ENCODE results near the gene KIAA0753. TPM values are rescaled to one million over a fixed set of nuclear protein-coding genes. Genes with fewer than 3 reads are reported as not detected.

KIAA0753 gene
- total RNA-seq, 1 donor from 2014 or later: 42.1 TPM

DNA sequence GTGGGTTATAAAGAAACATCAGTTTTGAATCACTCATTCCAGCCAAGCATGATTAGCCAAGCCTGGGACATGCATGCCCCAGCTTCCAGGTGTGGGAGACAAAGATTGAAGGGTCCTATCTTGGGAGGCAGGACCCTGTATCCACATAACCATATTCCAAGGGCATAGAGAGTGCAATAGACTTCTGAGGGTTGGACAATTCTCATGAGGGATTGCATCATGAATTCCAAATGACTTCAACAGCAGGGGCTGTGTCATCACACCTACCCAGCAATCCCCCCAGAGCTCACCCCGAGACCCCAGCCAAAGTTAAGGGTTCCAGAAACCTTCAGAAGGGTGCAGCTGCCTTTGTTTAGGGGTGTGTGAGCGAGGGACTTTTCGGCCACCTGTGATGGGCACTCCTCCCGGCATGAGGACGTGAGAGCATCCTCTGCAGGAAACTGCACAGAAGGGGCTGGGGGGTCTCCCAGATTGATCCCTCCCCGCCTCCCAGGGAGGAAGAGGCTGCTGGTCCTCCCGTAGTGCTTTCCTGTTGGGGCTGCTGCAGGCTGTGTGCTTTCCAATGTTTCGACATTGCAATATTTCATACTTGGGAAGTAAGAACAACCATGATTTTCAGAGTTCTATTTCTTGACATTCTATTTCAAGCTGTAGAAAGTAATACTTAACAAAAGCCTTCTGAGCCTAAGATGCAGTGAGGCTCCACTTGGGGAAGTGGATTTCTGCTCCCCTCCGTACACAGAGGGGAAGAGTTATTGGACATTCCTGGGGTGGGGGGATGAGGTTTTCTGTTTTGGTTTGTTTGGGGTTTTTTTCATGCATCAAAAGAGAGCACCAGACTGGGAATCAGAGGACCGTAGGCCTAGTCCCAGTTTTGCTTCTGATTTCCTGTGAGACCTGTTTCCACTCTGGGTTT lies 70.9 kb downstream of the KIAA0753 start:
- no peak for DNase-seq (ENCODE audit: low spot score)

DNA sequence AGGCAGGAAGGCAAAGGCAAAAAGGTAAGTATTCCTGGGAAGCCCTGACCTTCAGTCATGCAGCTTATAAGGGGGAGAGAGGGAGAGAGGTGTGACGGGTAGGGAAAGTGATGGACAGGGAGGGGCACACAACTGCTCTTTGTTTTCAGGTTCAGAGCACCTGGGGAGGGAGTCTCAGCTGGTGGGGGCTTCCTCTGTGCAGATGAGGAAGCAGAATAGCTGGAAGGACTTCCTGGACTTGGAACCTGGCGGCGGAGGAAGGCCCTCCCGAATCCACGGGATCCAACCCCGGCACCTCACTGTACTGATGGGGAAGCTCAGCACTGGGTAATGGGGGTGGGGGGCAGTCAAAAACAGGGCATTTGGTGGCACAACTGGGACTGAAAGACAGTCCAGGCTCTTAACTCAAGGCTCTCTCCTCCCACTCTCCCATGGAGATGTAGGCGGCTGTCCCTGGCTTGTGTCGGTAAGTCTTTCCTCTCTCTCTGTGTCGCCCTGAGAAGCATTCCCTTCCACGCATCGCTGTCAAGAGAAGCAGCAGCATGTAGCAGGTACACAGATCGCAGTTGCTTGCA lies 72.2 kb downstream of the KIAA0753 start:
- no peak for DNase-seq (ENCODE audit: low spot score)

DNA sequence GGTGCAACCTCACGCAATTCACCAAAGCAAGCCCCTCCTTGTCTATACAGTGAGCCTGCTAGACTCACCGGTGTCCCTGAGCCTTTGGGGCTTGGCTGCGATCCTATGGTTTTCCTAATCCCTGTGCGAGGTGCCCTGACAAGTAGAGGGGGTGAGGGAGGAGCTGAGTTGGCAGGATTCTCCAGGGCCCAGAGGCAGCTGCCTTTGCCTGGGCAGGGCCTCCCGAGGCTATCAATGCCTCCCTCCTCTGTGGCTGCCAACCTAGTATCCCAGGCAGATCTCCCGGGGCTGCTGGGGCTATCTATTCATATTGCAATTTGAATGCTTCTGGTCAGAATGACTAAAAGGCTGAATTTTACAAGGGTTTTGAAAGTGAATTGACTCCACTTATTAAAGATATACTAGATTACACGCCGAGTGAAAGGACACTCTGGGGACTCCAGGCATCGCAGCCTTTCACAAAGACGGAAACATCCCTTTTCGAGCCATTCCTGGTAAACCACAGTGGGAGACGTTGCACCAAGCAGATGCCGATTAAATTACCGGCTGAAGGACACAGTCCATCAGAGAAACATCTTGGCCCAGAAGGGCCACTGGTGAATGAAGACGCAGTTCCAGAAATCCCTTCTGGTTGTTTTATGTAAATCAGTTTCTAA lies 72.9 kb downstream of the KIAA0753 start:
- no peak for DNase-seq (ENCODE audit: low spot score)

DNA sequence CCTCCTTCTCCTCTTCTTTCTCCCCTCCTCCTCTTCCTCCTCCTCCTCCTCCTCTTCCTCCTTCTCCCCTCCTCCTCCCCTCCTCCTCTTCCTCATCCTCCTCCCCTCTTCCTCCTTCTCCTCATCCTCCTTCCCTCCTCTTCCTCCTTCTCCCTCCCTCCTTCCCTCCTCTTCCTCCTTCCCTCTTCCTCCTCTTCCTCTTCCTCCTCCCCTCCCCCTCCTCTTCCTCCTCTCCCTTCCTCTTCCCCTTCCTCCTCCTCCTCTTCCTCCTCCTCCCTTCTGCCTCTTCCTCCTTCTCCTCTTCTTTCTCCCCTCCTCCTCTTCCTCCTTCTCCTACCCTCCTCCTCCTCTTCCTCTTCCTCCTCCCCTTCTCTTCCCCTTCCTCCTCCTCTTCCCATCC lies 79.1 kb downstream of the KIAA0753 start:
- no peak for DNase-seq (ENCODE audit: low spot score)

DNA sequence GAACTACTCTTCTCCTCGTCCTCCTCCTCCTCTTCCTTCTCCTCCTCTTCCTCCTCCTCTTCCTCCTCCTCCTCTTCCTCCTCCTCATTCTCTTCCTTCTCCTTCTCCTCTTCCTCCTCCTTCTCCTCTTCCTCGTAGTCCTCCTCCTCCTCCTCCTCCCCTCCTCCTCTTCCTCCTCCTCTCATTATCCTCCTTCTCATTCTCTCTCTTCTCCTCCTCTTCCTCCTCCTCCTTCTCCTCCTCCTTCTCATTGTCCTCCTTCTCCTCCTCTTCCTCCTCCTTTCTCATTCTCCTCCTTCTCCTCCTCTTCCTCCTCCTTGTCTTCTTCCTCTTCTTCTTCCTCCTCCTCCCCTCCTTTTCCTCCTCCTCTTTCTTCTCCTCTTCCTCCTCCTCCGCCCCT lies 80.0 kb downstream of the KIAA0753 start:
- DNase-seq (ENCODE audit: low spot score): no peak

DNA sequence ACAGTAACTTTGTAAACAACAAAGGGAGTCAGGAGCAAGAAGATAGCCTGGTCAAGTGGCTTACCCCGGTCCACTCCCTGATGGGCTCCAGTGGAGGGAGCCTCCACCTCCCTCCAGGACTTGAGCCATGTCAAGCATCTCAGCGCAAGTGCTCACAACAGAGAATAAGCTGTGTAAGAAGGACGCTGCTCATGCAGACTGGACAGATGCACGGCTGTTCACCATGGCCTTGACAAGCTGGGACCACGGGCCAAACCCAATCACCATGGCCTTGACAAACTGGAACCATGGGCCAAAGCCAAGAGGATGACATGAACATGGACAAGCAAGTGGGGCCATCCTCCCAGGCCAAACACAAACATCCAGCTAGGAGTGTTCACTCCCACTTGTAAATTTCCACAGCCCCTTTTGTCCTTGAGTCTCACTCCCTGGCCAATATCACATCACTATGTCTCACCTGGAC lies 80.7 kb downstream of the KIAA0753 start:
- DNase-seq (ENCODE audit: low spot score): no peak

DNA sequence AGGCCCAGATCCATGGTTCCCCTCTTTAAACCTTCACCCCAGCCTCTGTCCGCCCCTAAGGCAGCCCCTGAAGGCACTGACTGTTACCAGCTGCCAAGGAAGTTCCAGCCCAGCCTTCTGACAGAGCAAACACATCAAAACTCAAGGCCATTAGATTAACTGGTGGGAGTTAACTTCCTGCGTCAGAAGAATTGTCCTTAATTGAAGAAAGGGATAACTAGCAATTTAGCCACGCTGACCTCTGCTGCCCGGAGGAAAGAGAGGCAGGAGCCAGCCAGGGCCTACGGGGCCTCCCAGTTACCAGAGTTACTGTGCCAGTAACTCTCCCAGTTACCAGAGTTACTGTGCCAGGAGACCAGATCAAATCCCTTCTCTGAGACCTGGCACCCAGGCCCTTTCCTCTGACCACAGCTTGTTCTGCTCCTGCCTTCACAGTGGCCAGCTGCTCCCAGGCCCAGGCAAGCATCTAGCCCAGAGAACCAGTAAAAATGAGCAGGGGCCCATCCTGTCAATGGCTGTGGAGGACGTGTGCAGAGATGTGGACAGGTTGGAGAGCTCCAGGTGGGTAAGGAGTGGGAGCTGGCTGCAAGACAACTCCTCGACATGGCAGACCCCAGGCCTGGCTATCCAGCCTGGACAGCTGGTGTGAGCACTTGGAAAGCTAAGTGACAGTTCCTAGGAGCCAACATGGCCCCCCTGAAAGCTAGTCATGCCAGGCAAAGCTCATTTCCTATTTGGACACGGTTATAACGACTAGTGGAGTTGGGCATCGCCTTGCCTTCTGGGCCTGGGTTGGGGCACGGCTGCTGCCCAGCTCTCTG lies 81.4 kb downstream of the KIAA0753 start:
- DNase-seq (ENCODE audit: low spot score): no peak

DNA sequence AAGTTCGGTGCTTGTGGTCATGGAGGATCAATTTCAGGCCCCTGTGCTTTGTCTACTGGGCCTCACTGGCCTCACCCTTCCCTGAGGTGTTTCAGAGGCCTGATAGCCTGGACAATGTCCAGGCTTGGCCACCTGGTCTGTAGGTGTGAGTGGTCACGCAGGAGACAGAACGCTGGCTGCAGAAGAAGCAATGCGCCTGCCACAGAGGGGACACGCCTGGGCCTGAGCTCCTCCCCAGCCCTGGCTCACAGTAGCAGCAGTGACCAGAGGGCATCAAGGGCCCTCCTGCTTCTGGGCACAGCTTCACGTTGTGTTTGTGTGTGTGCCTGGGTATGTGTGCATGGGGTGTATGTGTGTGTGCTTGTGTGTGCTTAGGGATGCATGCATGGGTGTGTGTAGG lies 82.2 kb downstream of the KIAA0753 start:
- DNase-seq (ENCODE audit: low spot score): no peak

DNA sequence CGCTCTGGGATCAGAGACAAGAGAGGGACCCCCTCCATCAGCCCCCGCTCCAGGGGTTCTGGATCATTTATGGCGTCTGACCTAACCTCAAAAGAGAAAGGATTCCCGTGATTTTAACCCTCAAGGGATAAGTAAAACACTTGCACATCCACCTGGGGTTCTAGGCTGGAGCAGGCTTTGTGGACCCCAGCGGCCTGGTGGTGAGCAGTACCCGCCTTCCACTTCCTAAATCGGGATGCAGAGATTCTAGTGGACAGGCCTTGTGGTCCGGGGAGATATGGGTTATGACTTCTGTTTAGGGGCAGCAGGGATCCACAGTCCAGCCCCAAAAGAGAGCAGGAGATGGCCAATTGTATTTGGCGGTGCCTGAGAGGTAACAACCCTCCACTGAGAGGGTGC lies 83.5 kb downstream of the KIAA0753 start:
- no peak for DNase-seq (ENCODE audit: low spot score)

DNA sequence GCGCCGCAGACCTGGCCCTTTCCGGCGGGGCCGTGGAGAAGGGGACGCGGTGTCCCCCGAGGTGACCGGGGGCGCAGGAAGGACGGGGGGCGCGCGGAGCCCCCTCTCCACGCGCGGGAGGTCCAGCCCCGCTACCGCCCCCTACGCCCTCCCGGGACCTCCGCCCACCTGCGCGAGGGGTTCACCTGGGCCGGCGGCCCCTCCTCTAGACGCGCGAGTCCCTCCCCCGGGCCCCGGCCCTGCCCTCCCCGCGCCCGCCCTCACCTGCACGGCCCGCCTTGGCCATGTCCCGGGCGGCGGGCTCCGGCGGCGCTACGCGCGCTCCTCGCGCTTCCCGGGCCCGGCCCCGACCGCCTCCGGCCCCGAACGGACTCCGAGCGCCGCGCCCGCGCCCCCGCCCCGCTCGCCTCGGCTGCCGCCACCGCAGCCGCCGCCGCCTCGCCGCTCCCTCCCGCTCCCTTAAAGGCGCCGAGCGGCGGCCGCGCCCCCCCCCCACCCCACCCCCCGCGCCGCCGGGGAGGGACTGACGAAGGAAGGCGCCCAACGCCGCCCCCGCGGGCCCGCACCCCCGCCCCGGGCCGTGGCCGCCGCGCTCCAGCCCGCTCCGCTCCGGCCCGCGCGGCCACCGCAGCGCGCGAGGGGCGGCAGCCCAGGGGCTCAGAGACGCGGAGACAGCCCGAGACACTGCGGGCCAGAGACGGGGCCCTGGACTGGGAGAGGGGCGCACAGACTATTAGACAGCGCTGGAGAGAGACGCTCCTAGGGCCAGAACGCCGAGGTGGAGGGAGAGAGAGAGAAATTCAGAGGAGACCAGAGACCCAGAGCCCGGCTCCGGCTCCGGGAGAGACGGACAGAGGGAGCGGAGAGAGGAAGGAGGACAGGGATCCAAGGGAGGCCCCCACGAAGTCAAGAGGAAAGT lies 84.1 kb downstream of the KIAA0753 start, which contains the start of gene PITPNM3:
Gene PITPNM3, minus strand, starts transcription at position 435 of the 919 bp plus-strand sequence. Its CDS starts 149 bp downstream, at position 286.
- DNase-seq (ENCODE audit: low spot score): no peak

DNA sequence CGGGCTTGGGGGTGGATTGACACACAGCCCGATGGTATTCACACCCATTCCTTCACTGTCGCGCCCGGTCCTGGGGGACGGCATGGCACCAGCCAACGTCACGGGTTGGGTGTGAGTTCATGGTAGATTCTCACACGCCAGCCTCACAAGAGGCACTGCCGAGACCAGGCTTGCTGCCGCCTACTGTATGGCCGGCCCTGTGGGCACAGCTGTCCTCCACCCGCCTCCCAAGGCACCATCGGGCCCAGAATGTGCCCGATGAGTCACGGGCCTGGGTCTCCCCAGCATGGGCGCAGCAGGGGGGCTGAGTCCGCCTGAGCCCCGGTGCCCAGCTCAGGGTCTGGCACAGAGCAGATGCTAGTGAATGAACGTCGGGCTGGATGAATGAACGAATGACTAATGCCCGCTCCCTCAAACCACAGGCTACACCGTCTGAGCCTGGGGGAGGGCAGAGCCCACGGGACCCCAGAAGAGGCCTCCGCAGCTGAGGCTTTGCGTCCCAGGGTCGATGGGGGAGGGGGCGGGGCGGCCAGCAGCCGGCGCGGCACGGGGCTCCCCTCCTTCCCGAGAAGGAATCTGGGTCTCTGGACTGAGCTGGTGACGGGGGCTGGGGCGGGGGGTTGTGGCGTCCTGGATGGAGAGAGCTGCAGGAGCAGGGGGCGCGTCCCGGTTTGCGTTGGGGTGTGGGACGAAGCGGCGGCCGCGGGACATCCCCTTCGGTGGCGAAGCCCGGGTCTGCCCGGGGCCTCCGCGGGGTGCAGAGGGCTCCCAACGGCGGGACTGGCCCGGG lies 85.0 kb downstream of the KIAA0753 start:
- DNase-seq (ENCODE audit: low spot score): no peak

DNA sequence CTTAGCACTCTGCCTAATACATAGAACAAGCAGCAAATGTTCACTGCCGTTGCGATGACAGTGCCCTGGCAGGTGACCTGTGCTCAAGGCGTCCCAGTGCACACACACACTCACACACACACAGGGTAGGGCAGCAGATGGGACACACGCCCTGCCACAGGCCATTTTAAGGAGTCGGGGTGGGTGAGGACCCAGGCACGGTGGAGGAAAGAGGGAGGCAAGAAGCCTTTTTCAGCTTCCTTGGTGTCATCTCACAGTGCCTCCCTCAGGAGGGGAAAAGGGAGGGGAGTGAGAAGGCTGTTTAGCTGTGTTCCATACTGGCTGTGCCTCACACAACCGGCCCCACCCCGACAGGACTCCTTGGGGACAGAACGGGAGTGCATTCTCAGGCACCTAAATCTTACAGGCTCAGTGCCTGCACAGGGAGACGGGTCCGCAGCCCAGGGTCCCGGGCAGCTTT lies 85.6 kb downstream of the KIAA0753 start:
- DNase-seq (ENCODE audit: low spot score): no peak

DNA sequence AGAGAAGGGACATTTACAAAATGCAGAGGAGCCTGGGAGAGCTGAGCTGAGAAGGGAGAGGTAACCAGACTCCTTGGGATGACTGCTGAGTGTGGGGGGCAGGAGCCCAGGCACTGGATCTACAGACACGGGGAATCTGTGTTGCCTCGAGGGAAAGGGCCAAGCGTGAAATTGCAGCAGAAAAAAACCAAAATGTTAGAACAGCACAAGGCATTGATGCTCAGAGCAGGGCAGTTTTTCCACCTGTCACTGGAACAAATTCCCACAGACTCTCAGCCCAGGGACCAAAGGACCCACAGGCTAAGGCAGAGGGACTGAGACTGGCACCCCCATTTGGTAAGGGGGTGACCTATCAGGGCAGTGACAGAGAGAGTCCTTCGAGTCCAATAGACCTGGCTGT lies 86.2 kb downstream of the KIAA0753 start:
- no peak for DNase-seq (ENCODE audit: low spot score)

DNA sequence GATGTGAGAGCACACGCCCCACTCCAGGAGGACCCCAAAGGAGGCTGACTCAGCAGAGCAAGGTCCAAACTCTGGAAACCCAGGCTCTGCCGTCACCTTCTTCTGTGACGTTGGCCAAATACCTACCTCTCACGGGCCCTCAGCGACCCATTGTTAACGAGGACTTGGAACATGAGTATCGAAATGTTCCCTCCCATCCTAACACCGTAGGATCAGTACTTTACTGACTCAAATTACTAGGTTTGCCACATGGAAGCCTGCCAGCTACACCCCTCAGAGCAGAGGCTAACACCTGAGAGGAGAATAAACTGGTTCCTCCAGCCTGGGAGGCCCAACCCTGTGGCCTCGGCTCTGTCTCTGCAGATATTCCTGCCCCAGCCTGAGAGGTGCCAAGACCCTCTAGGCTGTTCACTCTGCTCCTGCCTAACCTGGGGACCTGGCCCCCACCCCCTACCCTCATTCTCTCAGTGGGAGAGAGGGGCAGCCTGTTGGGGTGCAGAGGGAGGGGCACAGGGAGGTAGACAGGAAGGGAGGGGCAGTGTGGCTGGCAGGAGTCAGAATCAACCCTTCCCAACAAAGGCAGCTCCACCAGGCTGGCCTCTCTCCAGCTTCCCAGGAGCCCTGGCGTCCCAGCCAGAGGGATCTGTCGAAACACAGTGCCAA lies 88.5 kb downstream of the KIAA0753 start:
- DNase-seq (ENCODE audit: low spot score): peak; percentile 80

DNA sequence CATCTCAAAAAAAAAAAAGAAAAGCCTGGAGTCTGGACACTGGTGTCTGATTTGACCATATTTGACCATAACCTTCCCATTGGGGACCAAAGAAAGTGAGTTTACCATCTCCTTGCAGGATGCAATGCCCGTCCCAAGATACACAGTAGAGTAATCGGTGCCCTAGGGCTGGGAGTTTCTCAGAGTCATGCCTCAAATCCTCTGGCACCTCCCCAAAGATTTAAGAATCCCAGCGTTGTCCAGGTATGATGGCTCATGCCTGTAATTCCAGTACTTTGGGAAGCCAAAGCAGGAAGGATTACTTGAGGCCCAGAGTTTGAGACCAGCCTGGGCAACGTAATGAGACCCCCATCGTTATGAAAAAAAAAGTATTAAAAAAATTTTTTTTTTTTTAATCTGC lies 89.2 kb downstream of the KIAA0753 start:
- no peak for DNase-seq (ENCODE audit: low spot score)

DNA sequence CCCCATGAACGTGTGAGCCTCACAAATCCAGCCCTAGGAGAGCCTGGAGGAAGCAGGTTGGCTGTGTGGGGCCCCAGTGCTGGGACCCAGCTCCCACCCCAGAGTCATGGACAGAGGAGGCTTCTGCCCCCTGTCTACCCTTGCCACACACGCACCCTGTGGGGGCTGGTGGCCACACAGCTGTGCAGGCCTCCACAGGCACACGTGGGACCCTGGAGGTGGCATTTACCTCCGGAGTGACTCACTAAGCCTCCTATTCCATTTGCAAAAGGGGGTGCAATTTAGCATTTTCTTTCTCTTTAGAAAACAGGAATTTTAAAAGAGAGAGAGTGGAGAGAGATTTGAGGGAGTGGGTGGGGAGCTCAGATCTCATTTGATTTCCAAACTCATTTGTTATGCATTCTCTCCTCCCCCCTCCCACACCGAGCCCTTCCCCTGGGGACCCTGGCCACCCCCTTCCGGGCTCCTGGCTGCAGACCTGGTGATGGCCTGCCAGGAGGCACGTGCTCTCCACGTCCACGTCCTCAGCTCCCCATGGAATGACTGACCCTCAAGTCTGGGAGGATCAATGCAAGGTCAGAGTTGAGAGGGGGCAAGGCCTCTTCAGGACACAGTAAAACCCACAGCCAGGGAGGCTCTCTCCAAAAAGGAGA lies 91.0 kb downstream of the KIAA0753 start:
- no peak for DNase-seq (ENCODE audit: low spot score)

DNA sequence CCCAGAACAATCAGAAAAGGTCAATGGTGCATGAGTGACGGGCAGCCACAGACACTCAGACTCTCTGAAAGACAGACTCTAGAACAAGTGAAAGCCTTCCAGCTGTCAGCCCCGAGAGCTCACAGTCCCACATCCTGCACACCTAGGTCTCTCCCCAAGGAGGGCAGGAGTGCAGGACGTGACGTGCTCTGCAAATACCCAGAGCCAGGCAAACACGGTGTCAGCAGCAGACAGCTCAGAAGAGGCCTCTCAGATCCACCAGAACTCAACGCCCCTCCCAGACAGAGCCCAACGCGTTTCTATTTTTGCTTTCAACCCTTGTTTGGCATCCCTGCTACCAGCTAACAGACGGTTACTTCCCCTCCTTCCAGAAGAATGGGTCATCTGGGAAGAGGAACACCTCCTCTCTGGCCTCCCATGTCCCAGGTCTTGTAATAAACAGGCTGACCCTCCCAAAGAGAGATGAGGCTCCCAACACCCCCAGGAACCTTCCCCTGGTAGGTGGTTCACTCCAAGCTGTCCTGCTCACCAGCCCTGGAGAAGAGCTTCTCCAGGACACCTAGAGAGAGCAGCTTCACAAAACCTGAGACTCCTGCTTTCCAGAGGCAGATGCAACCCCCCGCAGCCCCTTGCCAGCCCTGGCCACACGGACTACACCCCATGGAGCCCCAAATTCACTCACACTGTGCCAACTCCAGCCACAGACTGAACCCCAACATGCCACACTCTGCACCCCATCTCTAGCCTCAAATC lies 91.8 kb downstream of the KIAA0753 start:
- no peak for DNase-seq (ENCODE audit: low spot score)

DNA sequence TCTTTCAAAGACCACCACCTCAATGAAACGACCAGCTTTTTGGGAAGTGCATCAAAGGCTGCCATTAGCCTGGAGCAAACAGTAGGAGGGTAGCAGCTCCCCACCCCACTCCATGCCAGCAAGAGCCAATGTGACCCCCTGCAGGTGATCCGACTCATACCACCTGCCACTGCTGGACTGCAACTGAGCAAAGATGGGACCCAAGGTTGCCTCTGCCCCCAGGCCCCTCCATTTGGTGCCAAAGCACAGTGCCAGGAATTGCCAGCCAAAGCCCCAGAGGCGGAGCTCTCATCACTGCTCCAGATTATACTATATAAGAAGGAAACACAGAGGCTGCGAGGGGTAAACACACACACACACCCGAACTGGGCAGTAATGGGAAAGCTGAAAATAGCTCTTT lies 92.5 kb downstream of the KIAA0753 start:
- DNase-seq (ENCODE audit: low spot score): no peak
